ENCODE results near the gene CARD19.

The CARD19 gene

GRCh38 chr9:93080406-93080805 lies 15.6 kb upstream of the CARD19 start:
- H3K27me3 ChIP-seq (ENCODE audit: control insufficient read depth, low read length) = no peaks in the 10 kb centered on the region
- no peaks in the 10 kb centered on the region for H3K9me3 ChIP-seq (ENCODE audit: control insufficient read depth, insufficient read depth, low read length)
- H3K79me2 ChIP-seq (ENCODE audit: control insufficient read depth, low read length) = peaks cover 3% of the 10 kb centered on the region; the same call in 1 of the 2 replicates
- H3F3A ChIP-seq (ENCODE audit: control insufficient read depth, insufficient read depth) = no peaks in the 10 kb centered on the region
- no peak overlapping the region for H3K4me2 ChIP-seq (ENCODE audit: low read length)
- H3K9me2 ChIP-seq (replicated peaks; ENCODE audit: control insufficient read depth, low read length) = no peaks in the 10 kb centered on the region
- H4K20me1 ChIP-seq (ENCODE audit: control insufficient read depth, insufficient read depth, low read depth, low read length) = no peaks in the 10 kb centered on the region
- no peaks in the 10 kb centered on the region for H3K4me1 ChIP-seq (ENCODE audit: control insufficient read depth, low read length)
- no peak for TF ChIP-seq CTCF (IDR thresholded peaks at IDR 0.05; ENCODE audit: low read depth, low read length, poor library complexity, severe bottlenecking)
- TF ChIP-seq EZH2phosphoT487 (IDR thresholded peaks at IDR 0.05; ENCODE audit: borderline replicate concordance, low read length) = no peak
- H3K27ac ChIP-seq (ENCODE audit: low read depth, low read length) = no peak overlapping the region
- H3K4me3 ChIP-seq (ENCODE audit: low read length) = no peak overlapping the region
- H3K36me3 ChIP-seq (ENCODE audit: control insufficient read depth, low read length) = peaks cover 75% of the 10 kb centered on the region

- no peak overlapping the region for H3K4me2 ChIP-seq (ENCODE audit: low read length)
- no peaks in the 10 kb centered on the region for H3K9me2 ChIP-seq (replicated peaks; ENCODE audit: control insufficient read depth, low read length)
- H4K20me1 ChIP-seq (ENCODE audit: control insufficient read depth, insufficient read depth, low read depth, low read length) = no peaks in the 10 kb centered on the region
- peaks cover 77% of the 10 kb centered on the region for H3K36me3 ChIP-seq (ENCODE audit: control insufficient read depth, low read length)
- H3K9me3 ChIP-seq (ENCODE audit: control insufficient read depth, insufficient read depth, low read length) = no peaks in the 10 kb centered on the region
- no peaks in the 10 kb centered on the region for H3K27me3 ChIP-seq (ENCODE audit: control insufficient read depth, low read length)
- H3K4me3 ChIP-seq (ENCODE audit: low read length) = no peak overlapping the region
- H3F3A ChIP-seq (ENCODE audit: control insufficient read depth, insufficient read depth) = no peaks in the 10 kb centered on the region; the same call in 1 of the 2 replicates
- H3K4me1 ChIP-seq (ENCODE audit: control insufficient read depth, low read length) = no peaks in the 10 kb centered on the region
- TF ChIP-seq CTCF (IDR thresholded peaks at IDR 0.05; ENCODE audit: low read depth, low read length, poor library complexity, severe bottlenecking) (no peak), EZH2phosphoT487 (IDR thresholded peaks at IDR 0.05; ENCODE audit: borderline replicate concordance, low read length) (no peak)
- H3K79me2 ChIP-seq (ENCODE audit: control insufficient read depth, low read length) = peaks cover under 1% of the 10 kb centered on the region; the same call in 1 of the 2 replicates
- H3K27ac ChIP-seq (ENCODE audit: low read depth, low read length) = no peak overlapping the region
These were observed 14.9 kb upstream of the CARD19 start for GRCh38 chr9:93081081-93081529.

- no peak overlapping the region for H3K27ac ChIP-seq (ENCODE audit: low read depth, low read length)
- no peaks in the 10 kb centered on the region for H3K79me2 ChIP-seq (ENCODE audit: control insufficient read depth, low read length)
- H3K9me2 ChIP-seq (replicated peaks; ENCODE audit: control insufficient read depth, low read length) = no peaks in the 10 kb centered on the region
- no peaks in the 10 kb centered on the region for H3K27me3 ChIP-seq (ENCODE audit: control insufficient read depth, low read length)
- H4K20me1 ChIP-seq (ENCODE audit: control insufficient read depth, insufficient read depth, low read depth, low read length) = no peaks in the 10 kb centered on the region
- no peaks in the 10 kb centered on the region; the same call in 1 of the 2 replicates for H3F3A ChIP-seq (ENCODE audit: control insufficient read depth, insufficient read depth)
- no peak for TF ChIP-seq CTCF (IDR thresholded peaks at IDR 0.05; ENCODE audit: low read depth, low read length, poor library complexity, severe bottlenecking)
- TF ChIP-seq EZH2phosphoT487 (IDR thresholded peaks at IDR 0.05; ENCODE audit: borderline replicate concordance, low read length) = no peak
- peaks cover 73% of the 10 kb centered on the region for H3K36me3 ChIP-seq (ENCODE audit: control insufficient read depth, low read length)
- H3K9me3 ChIP-seq (ENCODE audit: control insufficient read depth, insufficient read depth, low read length) = no peaks in the 10 kb centered on the region
- no peaks in the 10 kb centered on the region for H3K4me1 ChIP-seq (ENCODE audit: control insufficient read depth, low read length)
- H3K4me3 ChIP-seq (ENCODE audit: low read length) = no peak overlapping the region
- H3K4me2 ChIP-seq (ENCODE audit: low read length) = no peak overlapping the region
These were observed 14.1 kb upstream of the CARD19 start for GRCh38 chr9:93081931-93082330.

Measured in DOHH2 (cell line).